Endothelial cell (in vitro differentiated cells): ENCODE measurements around the gene EI24. TPM values are rescaled to one million over a fixed set of nuclear protein-coding genes. Genes with fewer than 3 reads are reported as not detected.
"Not testable (repeated sequence)": the region's sequence is repeated elsewhere in the genome, so short reads cannot be mapped to it uniquely, and the experiment has no call there.

Experiments
- DNase-seq: peaks from one replicate; pipeline ENCODE4 v3.0.0; 2021; ENCODE audit warnings: low spot score
- H3K27ac Mint-ChIP-seq: one replicate; pipeline ENCODE4 v1.8.0; 2021; ENCODE audit warnings: mixed read lengths, inconsistent platforms; ENCODE audit not compliant: unreplicated experiment
- H3K27me3 Mint-ChIP-seq: one replicate; pipeline ENCODE4 v1.8.0; 2021; ENCODE audit warnings: mild to moderate bottlenecking, moderate library complexity, mixed read lengths, inconsistent platforms; ENCODE audit not compliant: unreplicated experiment
- H3K36me3 Mint-ChIP-seq: one replicate; pipeline ENCODE4 v1.8.0; 2021; ENCODE audit warnings: mild to moderate bottlenecking, low read depth, mixed read lengths, inconsistent platforms; ENCODE audit not compliant: unreplicated experiment
- H3K4me1 Mint-ChIP-seq: one replicate; pipeline ENCODE4 v1.8.0; 2021; ENCODE audit warnings: mild to moderate bottlenecking, mixed read lengths, inconsistent platforms; ENCODE audit not compliant: unreplicated experiment
- H3K4me3 Mint-ChIP-seq: one replicate; pipeline ENCODE4 v1.8.0; 2021; ENCODE audit warnings: mild to moderate bottlenecking, mixed read lengths, inconsistent platforms; ENCODE audit not compliant: unreplicated experiment
- H3K9me3 Mint-ChIP-seq: one replicate; pipeline ENCODE4 v1.8.0; 2021; ENCODE audit warnings: mixed read lengths, inconsistent platforms; ENCODE audit not compliant: unreplicated experiment
- total RNA-seq: library from RNA; stranded (reverse); fragmentation: NEBNext Ultra II Directional; extraction: Animal tissue kit (Norgen Biotek cat#: 25700); gene quantifications from one replicate; pipeline ENCODE4 v1.2.1, GENCODE V29; 2021; ENCODE audit not compliant: unreplicated experiment
- TF ChIP-seq, protein P1 (sequence below): fragments of 200-600 bp; sonication (generic); IDR thresholded peaks from one replicate; pipeline ENCODE4 v1.5.0; 2021; ENCODE audit warnings: antibody characterized with exemption; ENCODE audit not compliant: unreplicated experiment

The EI24 gene
- total RNA-seq, 1 donor from 2014 or later, result 134 TPM

DNA sequence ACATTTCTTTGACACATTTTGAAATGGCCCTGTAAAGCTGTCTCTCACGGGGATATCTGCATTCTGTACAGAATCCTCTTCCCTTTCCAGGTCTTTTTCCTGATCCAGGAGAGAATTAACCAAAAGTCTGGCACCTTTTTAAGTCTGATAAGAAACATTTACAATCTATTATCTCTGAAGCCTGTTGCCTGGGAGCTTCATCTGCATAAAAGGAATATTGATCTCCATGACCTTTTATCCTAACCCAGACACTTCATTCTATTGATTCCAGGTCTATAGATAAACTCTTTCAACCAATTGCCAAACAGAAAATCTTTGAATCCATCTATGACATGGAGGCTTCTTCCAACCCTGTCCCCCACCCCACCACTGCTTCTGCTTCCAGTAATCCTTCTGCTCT is 33.7 kb upstream of the EI24 start:
- DNase-seq, result no peak
- Mint-ChIP-seq H3K27ac (no peak overlapping the region), H3K4me1 (peaks cover 3% of the 10 kb centered on the region), H3K4me3 (no peak overlapping the region), H3K27me3 (no peaks in the 10 kb centered on the region), H3K9me3 (no peaks in the 10 kb centered on the region), H3K36me3 (no peaks in the 10 kb centered on the region)
- TF ChIP-seq, protein P1, sequence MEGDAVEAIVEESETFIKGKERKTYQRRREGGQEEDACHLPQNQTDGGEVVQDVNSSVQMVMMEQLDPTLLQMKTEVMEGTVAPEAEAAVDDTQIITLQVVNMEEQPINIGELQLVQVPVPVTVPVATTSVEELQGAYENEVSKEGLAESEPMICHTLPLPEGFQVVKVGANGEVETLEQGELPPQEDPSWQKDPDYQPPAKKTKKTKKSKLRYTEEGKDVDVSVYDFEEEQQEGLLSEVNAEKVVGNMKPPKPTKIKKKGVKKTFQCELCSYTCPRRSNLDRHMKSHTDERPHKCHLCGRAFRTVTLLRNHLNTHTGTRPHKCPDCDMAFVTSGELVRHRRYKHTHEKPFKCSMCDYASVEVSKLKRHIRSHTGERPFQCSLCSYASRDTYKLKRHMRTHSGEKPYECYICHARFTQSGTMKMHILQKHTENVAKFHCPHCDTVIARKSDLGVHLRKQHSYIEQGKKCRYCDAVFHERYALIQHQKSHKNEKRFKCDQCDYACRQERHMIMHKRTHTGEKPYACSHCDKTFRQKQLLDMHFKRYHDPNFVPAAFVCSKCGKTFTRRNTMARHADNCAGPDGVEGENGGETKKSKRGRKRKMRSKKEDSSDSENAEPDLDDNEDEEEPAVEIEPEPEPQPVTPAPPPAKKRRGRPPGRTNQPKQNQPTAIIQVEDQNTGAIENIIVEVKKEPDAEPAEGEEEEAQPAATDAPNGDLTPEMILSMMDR, result no peak

DNA sequence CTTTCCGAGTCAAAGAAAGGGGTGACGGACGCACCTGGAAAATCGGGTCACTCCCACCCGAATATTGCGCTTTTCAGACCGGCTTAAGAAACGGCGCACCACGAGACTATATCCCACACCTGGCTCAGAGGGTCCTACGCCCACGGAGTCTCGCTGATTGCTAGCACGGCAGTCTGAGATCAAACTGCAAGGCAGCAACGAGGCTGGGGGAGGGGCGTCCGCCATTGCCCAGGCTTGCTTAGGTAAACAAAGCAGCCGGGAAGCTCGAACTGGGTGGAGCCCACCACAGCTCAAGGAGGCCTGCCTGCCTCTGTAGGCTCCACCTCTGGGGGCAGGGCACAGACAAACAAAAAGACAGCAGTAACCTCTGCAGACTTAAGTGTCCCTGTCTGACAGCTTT is 32.4 kb upstream of the EI24 start:
- H3K27me3 Mint-ChIP-seq, H3K4me3 Mint-ChIP-seq, DNase-seq, H3K4me1 Mint-ChIP-seq, H3K27ac Mint-ChIP-seq, H3K36me3 Mint-ChIP-seq, H3K9me3 Mint-ChIP-seq: not testable (repeated sequence)

DNA sequence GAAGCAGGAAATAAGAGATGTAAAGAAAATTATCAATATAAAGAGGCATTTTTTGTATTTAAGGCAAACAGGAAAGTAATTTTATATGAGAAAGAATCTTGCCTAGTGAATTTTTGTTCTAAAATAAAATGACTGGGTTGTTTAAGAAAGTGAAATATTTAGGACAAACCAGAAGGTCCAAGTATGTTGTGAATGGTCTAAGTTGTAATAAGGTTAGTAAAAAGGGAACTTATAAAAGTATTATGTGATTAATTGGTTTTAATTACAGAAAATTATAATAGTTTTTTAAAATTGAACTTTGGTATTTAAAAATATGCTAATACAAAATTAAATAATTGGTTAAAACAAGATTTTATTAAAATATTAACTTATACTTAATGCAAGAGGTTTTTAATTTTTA is 26.6 kb upstream of the EI24 start:
- peaks cover 7% of the 10 kb centered on the region for H3K36me3 Mint-ChIP-seq
- H3K27me3 Mint-ChIP-seq, result no peaks in the 10 kb centered on the region
- TF ChIP-seq, protein P1, result no peak
- no peak overlapping the region for H3K4me3 Mint-ChIP-seq
- H3K4me1 Mint-ChIP-seq, result no peaks in the 10 kb centered on the region
- no peak overlapping the region for H3K27ac Mint-ChIP-seq
- no peaks in the 10 kb centered on the region for H3K9me3 Mint-ChIP-seq
- no peak for DNase-seq

DNA sequence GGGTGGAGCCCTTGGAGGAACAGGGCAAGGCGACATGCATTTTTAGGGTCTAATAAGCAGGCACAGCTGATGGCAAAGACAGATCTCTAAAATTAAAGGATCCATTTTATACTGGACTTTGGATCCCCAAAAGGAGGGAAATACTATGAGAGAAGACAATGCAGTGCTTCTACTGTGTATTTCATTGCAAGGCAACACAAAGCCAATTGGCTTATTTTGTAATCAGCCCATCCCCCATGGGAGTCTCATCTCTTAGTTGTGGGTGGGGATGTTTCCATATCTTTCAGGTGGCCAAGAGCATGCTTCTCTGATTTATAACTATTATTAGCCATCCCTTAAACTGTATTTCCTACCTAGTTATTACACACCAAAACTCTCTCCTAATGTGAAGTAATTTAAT is 18.5 kb upstream of the EI24 start:
- Mint-ChIP-seq H3K9me3 (peaks cover 15% of the 10 kb centered on the region), H3K27ac (no peak overlapping the region), H3K4me3 (no peak overlapping the region), H3K36me3 (peaks cover 24% of the 10 kb centered on the region), H3K27me3 (peaks cover 2% of the 10 kb centered on the region), H3K4me1 (no peaks in the 10 kb centered on the region)
- TF ChIP-seq, protein P1, result no peak
- no peak for DNase-seq

DNA sequence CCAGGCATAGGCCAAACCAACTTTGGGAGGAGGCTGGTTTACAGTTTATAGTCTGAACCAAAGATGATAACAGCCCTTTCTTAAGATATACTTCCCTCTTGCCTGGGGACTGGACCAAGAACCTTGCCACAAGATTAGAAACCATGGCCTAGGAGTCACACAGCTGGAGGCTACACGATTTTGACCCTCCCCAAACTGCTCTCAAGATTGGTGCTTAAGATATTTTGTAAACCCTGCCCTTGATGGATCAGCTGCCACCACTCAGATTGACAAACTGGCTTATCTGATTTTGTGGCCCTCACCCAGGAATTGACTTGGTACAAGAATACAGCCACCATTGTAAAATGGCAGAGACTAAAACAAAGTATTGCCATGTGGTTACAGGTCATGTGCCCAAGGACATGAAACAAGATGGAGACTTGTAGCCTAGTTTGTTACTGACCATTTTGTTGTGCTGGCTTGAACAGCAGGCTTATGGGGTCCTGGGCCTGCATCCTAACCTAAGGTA is 17.4 kb upstream of the EI24 start:
- Mint-ChIP-seq H3K9me3 (peaks cover 19% of the 10 kb centered on the region), H3K4me3 (no peak overlapping the region), H3K27ac (no peak overlapping the region), H3K36me3 (peaks cover 24% of the 10 kb centered on the region), H3K4me1 (no peaks in the 10 kb centered on the region), H3K27me3 (peaks cover 2% of the 10 kb centered on the region)
- DNase-seq, result no peak
- TF ChIP-seq, protein P1, result no peak
